Rectal smooth muscle tissue (tissue), 1 donor: ENCODE data around the gene SPDYE4.
A peak's percentile ranks its signal among the peaks of the same experiment; 100 is the strongest.

Source experiments
- H3K27ac ChIP-seq: one replicate; pipeline ENCODE4 v1.7.0; 2013; ENCODE audit warnings: low read depth, low read length, inconsistent platforms
- H3K27me3 ChIP-seq: one replicate; pipeline ENCODE4 v1.7.0; 2013; ENCODE audit warnings: low read length; ENCODE audit not compliant: control insufficient read depth, insufficient read depth
- H3K36me3 ChIP-seq: one replicate; pipeline ENCODE4 v1.7.0; 2013; ENCODE audit warnings: low read length; ENCODE audit not compliant: control insufficient read depth, insufficient read depth
- H3K4me1 ChIP-seq: one replicate; pipeline ENCODE4 v1.7.0; 2013; ENCODE audit warnings: low read length; ENCODE audit not compliant: control insufficient read depth, insufficient read depth
- H3K4me3 ChIP-seq: one replicate; pipeline ENCODE4 v1.7.0; 2013; ENCODE audit warnings: low read length
- H3K9ac ChIP-seq: one replicate; pipeline ENCODE4 v1.7.0; 2013; ENCODE audit warnings: low read length

SPDYE4 gene

GRCh38 chr17:8766731-8767130 lies 8.4 kb upstream of the SPDYE4 start:
- no peaks in the 10 kb centered on the region for H3K36me3 ChIP-seq
- no peak overlapping the region for H3K9ac ChIP-seq
- no peaks in the 10 kb centered on the region for H3K4me1 ChIP-seq
- no peaks in the 10 kb centered on the region for H3K27me3 ChIP-seq
- no peak overlapping the region for H3K4me3 ChIP-seq
- no peak overlapping the region for H3K27ac ChIP-seq

GRCh38 chr17:8762012-8762411 lies 3.7 kb upstream of the SPDYE4 start:
- Histone ChIP-seq H3K27ac (no peak overlapping the region), H3K4me3 (no peak overlapping the region), H3K27me3 (no peaks in the 10 kb centered on the region), H3K9ac (no peak overlapping the region), H3K4me1 (no peaks in the 10 kb centered on the region), H3K36me3 (no peaks in the 10 kb centered on the region)

GRCh38 chr17:8757189-8757588 lies 1.2 kb downstream of the SPDYE4 start:
- no peak overlapping the region for H3K9ac ChIP-seq
- H3K27me3 ChIP-seq: no peaks in the 10 kb centered on the region
- H3K4me1 ChIP-seq: no peaks in the 10 kb centered on the region
- H3K36me3 ChIP-seq: no peaks in the 10 kb centered on the region
- H3K4me3 ChIP-seq: no peak overlapping the region
- H3K27ac ChIP-seq: no peak overlapping the region

GRCh38 chr17:8755590-8756255 lies 2.6 kb downstream of the SPDYE4 start:
- Histone ChIP-seq H3K27me3 (no peaks in the 10 kb centered on the region), H3K9ac (no peak overlapping the region), H3K27ac (no peak overlapping the region), H3K36me3 (no peaks in the 10 kb centered on the region), H3K4me1 (no peaks in the 10 kb centered on the region), H3K4me3 (no peak overlapping the region)

GRCh38 chr17:8754890-8755289 lies 3.5 kb downstream of the SPDYE4 start:
- Histone ChIP-seq H3K4me1 (no peaks in the 10 kb centered on the region), H3K36me3 (no peaks in the 10 kb centered on the region), H3K9ac (no peak overlapping the region), H3K4me3 (no peak overlapping the region), H3K27me3 (no peaks in the 10 kb centered on the region), H3K27ac (no peak overlapping the region)

- H3K36me3 ChIP-seq: no peaks in the 10 kb centered on the region
- H3K27me3 ChIP-seq: no peaks in the 10 kb centered on the region
- H3K27ac ChIP-seq: no peak overlapping the region
- no peaks in the 10 kb centered on the region for H3K4me1 ChIP-seq
- no peak overlapping the region for H3K9ac ChIP-seq
- H3K4me3 ChIP-seq: no peak overlapping the region
These were observed 4.3 kb downstream of the SPDYE4 start for GRCh38 chr17:8753976-8754440.

- Histone ChIP-seq H3K27ac (no peak overlapping the region), H3K4me3 (no peak overlapping the region), H3K36me3 (no peaks in the 10 kb centered on the region), H3K4me1 (no peaks in the 10 kb centered on the region), H3K9ac (no peak overlapping the region), H3K27me3 (no peaks in the 10 kb centered on the region)
These were observed 5.0 kb downstream of the SPDYE4 start for GRCh38 chr17:8753136-8753975.

- H3K9ac ChIP-seq: no peak overlapping the region
- H3K4me3 ChIP-seq: no peak overlapping the region
- no peaks in the 10 kb centered on the region for H3K27me3 ChIP-seq
- no peak overlapping the region for H3K27ac ChIP-seq
- H3K36me3 ChIP-seq: no peaks in the 10 kb centered on the region
- no peaks in the 10 kb centered on the region for H3K4me1 ChIP-seq
These were observed 8.7 kb downstream of the SPDYE4 start for GRCh38 chr17:8749616-8750015.

- Histone ChIP-seq H3K27me3 (no peaks in the 10 kb centered on the region), H3K27ac (no peak overlapping the region), H3K9ac (no peak overlapping the region), H3K4me1 (no peaks in the 10 kb centered on the region), H3K36me3 (no peaks in the 10 kb centered on the region), H3K4me3 (no peak overlapping the region)
These were observed 10.6 kb downstream of the SPDYE4 start for GRCh38 chr17:8747742-8748141.

GRCh38 chr17:8746501-8747236 lies 11.7 kb downstream of the SPDYE4 start:
- Histone ChIP-seq H3K9ac (no peak overlapping the region), H3K4me1 (no peaks in the 10 kb centered on the region), H3K27me3 (no peaks in the 10 kb centered on the region), H3K4me3 (peak overlapping the region; percentile 76), H3K27ac (no peak overlapping the region), H3K36me3 (no peaks in the 10 kb centered on the region)

GRCh38 chr17:8745586-8746500 lies 12.5 kb downstream of the SPDYE4 start:
- H3K27me3 ChIP-seq: no peaks in the 10 kb centered on the region
- H3K4me3 ChIP-seq: peak overlapping the region; percentile 76
- no peaks in the 10 kb centered on the region for H3K4me1 ChIP-seq
- no peak overlapping the region for H3K9ac ChIP-seq
- no peaks in the 10 kb centered on the region for H3K36me3 ChIP-seq
- no peak overlapping the region for H3K27ac ChIP-seq
